Adrenal gland (tissue), 12 donors: Measurements from ENCODE around the gene SPRR1B. TPM values are rescaled to one million over a fixed set of nuclear protein-coding genes. Genes with fewer than 3 reads are reported as not detected.

ENCODE experiments used
- DNase-seq, 7 donors: peaks; one replicate each; pipeline ENCODE4 v3.0.0-alpha.2; 2019 to 2020
- H3K27ac ChIP-seq, 5 donors: fragments of 200-600 bp; sonication (generic) in 4 of 5; 1 replicate in 3 of 5; 2 replicates in 2 of 5; pipeline versions ENCODE4 v1.5.1 to v1.8.0; 2016 to 2020; ENCODE audit warnings: mild to moderate bottlenecking in 1 of 5
- H3K27me3 ChIP-seq: fragments of 200-600 bp; 2 replicates; pipeline ENCODE4 v1.8.0; 2021
- H3K36me3 ChIP-seq, 2 donors: fragments of 200-600 bp; replicated peaks in 1 of 2; 1 replicate in 1 of 2; 2 replicates in 1 of 2; pipeline versions ENCODE4 v1.5.1 to v1.8.0; 2018 to 2022
- H3K4me1 ChIP-seq, 2 donors: fragments of 200-600 bp; replicated peaks in 1 of 2; 1 replicate in 1 of 2; 2 replicates in 1 of 2; pipeline versions ENCODE4 v1.5.1 to v1.8.0; 2018 to 2021
- H3K4me3 ChIP-seq, 4 donors: fragments of 200-600 bp; sonication (generic) in 3 of 4; one replicate each; pipeline ENCODE4 v1.5.1; 2016 to 2018
- H3K9me3 ChIP-seq, 3 donors: fragments of 200-600 bp; sonication (generic) in 1 of 3; replicated peaks in 1 of 3; 1 replicate in 2 of 3; 2 replicates in 1 of 3; pipeline versions ENCODE4 v1.5.1 to v1.8.0; 2016 to 2021
- POLR2A ChIP-seq, 2 donors: fragments of 450-650 bp; IDR thresholded peaks; one replicate each; pipeline ENCODE4 v1.6.1; 2017; ENCODE audit warnings: antibody characterized with exemption in 2 of 2, mild to moderate bottlenecking in 2 of 2, moderate library complexity in 1 of 2
- WGBS, 4 donors: extraction: QIAGEN DNeasy Blood & Tissue Kit in 2 of 4; methylation state at CpG; one replicate each; pipeline versions ENCODE4 v1.1.5 to v1.1.7; 2013 to 2017; 5-methylcytosine and 5-hydroxymethylcytosine counted together
- intact Hi-C, 2 donors: fragments of 100-400 bp; cut with DNase I; formaldehyde crosslinking; loops; one replicate each; pipeline versions ENCODE4 v1.14.1 to v1.15.0; 2022 to 2023
- polyA plus RNA-seq, 3 donors: library from polyadenylated mRNA; stranded (reverse); fragments of 200-250 nt in 2 of 3; fragments of 350-450 nt in 1 of 3; fragmentation: Illumina TruSeq in 1 of 3; extraction: RNeasy Lipid Tissue Mini Kit (QIAGEN cat#74804) in 1 of 3; gene quantifications; one replicate each; pipeline ENCODE4 v1.2.3, GENCODE V29; 2013 to 2014
- total RNA-seq, 9 donors: library from RNA; depleted of rRNA in 4 of 9; stranded (reverse); fragments of >200 nt in 4 of 9; fragments of 120-200 nt in 1 of 9; fragmentation: NEBNext Ultra II Directional in 1 of 9; extraction: Animal tissue kit (Norgen Biotek cat#: 25700) in 1 of 9; gene quantifications; one replicate each; pipeline versions ENCODE4 v1.1.0 to v1.2.4, GENCODE V29; 2013 to 2023
- TF ChIP-seq, protein P1 (sequence below), 6 experiments: fragments of 450-650 bp in 4 of 6; fragments of 200-600 bp in 2 of 6; sonication (generic) in 1 of 6; IDR thresholded peaks; 1 replicate in 5 of 6; 2 replicates in 1 of 6; pipeline versions ENCODE4 v1.5.1 to v1.8.0; 2016 to 2021; ENCODE audit warnings: antibody characterized with exemption in 6 of 6, mild to moderate bottlenecking in 2 of 6, moderate library complexity in 1 of 6
- donor health status: healthy with polysubstance abuse.
- donor health status: Bipolar disorder and iron deficiency.
- donor health status: DM: yes; HTN: yes; CAD: no.
- donor health status: DM: no; HTN: no; CAD: no.
- donor health status: DM: no; HTN: no; CAD: no.
- donor health status: DM: yes; HTN: yes; CAD: no.

Gene SPRR1B
- total and polyA plus RNA-seq, 12 donors: 0.74 to 0.80 (median 0.74) TPM; not detected in 9

DNA sequence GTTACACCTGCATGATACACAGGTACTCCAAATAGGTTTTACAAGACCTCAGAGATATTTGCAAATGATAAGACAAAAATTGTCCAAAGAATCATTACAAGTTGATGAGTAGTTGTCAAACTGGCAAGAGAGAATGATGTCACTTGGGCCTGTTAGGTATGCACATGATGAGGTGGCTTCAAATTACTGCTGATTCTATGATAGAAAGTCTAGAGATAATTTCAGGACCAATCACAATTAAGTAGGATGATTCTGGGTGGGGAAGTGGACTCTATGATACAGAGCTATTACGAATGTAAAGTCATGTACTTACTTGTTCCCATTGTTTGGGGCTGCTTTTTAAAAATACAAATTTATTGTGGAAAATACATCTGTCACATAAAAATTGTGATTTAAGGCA, 5.2 kb upstream of the SPRR1B start:
- Histone ChIP-seq H3K4me1 (no peaks in the 10 kb centered on the region), H3K9me3 (no peaks in the 10 kb centered on the region), H3K27me3 (no peaks in the 10 kb centered on the region), H3K27ac (no peak overlapping the region), H3K4me3 (no peak overlapping the region), H3K36me3 (no peaks in the 10 kb centered on the region)
- no peak for TF ChIP-seq POLR2A (IDR thresholded peaks at IDR 0.05)
- WGBS, 4 donors: 68 to 90% (median 85%) methylated on average over 1 of the region's 1 CpG
- DNase-seq: no peak
- intact Hi-C loops: no loop called here

DNA sequence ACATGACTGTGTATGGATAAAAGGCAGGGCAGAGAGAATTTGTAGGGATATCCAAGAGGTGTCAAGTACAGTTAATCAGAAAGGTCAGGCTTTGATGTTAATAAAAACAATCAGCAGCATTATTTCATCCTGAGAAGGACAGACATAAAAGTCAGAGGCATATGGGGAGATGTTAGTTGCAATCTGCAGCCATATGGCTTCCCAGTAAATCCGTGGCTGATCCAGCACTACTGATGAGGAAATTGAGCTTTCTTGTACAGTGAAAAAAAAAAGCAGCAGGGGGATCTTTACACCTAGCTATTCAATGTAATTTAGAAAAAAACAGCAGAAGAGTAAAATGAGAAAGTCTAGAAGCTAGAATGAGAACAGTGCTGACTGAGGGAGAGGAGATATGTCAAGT, 2.2 kb upstream of the SPRR1B start:
- intact Hi-C loops: no loop called here
- Histone ChIP-seq H3K4me3 (no peak overlapping the region), H3K27ac (no peak overlapping the region), H3K36me3 (no peaks in the 10 kb centered on the region), H3K4me1 (no peaks in the 10 kb centered on the region), H3K9me3 (no peaks in the 10 kb centered on the region), H3K27me3 (no peaks in the 10 kb centered on the region)
- TF ChIP-seq, protein P1, sequence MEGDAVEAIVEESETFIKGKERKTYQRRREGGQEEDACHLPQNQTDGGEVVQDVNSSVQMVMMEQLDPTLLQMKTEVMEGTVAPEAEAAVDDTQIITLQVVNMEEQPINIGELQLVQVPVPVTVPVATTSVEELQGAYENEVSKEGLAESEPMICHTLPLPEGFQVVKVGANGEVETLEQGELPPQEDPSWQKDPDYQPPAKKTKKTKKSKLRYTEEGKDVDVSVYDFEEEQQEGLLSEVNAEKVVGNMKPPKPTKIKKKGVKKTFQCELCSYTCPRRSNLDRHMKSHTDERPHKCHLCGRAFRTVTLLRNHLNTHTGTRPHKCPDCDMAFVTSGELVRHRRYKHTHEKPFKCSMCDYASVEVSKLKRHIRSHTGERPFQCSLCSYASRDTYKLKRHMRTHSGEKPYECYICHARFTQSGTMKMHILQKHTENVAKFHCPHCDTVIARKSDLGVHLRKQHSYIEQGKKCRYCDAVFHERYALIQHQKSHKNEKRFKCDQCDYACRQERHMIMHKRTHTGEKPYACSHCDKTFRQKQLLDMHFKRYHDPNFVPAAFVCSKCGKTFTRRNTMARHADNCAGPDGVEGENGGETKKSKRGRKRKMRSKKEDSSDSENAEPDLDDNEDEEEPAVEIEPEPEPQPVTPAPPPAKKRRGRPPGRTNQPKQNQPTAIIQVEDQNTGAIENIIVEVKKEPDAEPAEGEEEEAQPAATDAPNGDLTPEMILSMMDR (IDR thresholded peaks at IDR 0.05): no peak
- no peak for TF ChIP-seq POLR2A (IDR thresholded peaks at IDR 0.05)
- WGBS, 4 donors: 54 to 80% (median 72%) methylated on average over 1 of the region's 1 CpG
- no peak for DNase-seq

DNA sequence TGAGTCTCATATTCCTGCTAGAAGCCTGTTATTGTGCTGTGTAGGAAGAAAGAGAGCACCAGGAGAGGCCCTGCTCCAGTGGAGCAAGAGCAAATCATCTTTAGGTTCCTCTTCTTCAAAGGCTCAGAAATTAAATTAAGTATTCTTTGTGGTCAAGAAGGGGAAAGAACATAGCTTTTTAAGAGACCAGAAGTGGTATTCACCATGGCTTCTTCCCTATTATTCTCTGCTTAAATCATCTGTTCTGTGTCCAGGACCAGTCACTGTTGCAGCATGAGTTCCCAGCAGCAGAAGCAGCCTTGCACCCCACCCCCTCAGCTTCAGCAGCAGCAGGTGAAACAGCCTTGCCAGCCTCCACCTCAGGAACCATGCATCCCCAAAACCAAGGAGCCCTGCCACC, 1.1 kb downstream of the SPRR1B start:
- Histone ChIP-seq H3K36me3 (no peaks in the 10 kb centered on the region), H3K27me3 (no peaks in the 10 kb centered on the region), H3K4me1 (no peaks in the 10 kb centered on the region), H3K27ac (no peak overlapping the region), H3K4me3 (no peak overlapping the region), H3K9me3 (no peaks in the 10 kb centered on the region)
- no peak for DNase-seq
- TF ChIP-seq, protein P1 (IDR thresholded peaks at IDR 0.05): no peak
- no peak for TF ChIP-seq POLR2A (IDR thresholded peaks at IDR 0.05)
- intact Hi-C loops: no loop called here

DNA sequence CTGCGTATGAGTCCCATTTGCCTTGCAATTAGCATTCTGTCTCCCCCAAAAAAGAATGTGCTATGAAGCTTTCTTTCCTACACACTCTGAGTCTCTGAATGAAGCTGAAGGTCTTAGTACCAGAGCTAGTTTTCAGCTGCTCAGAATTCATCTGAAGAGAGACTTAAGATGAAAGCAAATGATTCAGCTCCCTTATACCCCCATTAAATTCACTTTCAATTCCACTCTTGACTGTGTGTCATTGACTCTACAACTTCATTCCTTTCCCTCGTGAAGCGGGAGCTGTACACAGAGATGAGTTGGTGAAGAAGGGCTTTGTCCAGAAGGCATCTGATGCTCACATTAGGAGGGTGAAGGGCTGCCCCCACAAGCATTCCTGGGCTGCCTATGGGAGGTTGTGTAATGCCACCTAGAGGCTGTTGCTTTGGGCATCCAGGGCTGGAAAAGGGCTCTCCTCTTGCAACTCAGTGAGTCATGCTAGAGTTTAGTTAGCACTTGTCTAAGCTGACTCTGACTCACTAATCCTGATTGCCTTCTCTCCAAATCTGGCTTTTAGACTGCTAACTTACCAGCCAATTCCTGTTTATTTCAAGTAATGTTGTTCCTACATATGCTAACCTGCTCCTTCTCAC, 1.8 kb downstream of the SPRR1B start:
- peak in 6 of 7 donors; percentile 16 to 47 (median 42) for DNase-seq
- intact Hi-C loops: no loop called here
- Histone ChIP-seq H3K27ac (no peak overlapping the region), H3K4me1 (no peaks in the 10 kb centered on the region), H3K36me3 (no peaks in the 10 kb centered on the region), H3K4me3 (no peak overlapping the region), H3K9me3 (no peaks in the 10 kb centered on the region), H3K27me3 (no peaks in the 10 kb centered on the region)
- 32 to 56% (median 43%) methylated on average over 3 of the region's 3 CpGs for WGBS, 4 donors
- no peak for TF ChIP-seq POLR2A (IDR thresholded peaks at IDR 0.05)
- TF ChIP-seq, protein P1 (IDR thresholded peaks at IDR 0.05): peak in 3 of 6 experiments; percentile 11 to 26 (median 19)

DNA sequence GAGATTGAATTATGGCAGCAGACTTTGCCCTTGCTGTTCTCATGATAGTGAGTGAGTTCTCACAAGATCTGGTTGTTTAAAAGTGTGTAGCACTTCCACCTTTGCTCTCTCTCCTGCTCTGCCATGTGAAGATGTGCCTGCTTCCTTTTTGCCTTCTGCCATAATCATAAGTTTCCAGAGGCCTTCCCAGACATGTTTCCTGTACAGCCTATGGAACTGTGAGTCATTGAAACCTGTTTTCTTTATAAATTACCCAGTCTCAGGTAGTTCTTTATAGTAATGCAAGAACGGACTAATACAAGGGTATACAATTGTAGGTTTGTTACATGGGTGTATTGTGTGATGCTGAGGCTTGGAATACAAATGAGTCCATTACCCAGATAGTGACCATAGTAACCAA, 4.2 kb downstream of the SPRR1B start:
- Histone ChIP-seq H3K4me3 (no peak overlapping the region), H3K36me3 (no peaks in the 10 kb centered on the region), H3K27ac (no peak overlapping the region), H3K9me3 (no peaks in the 10 kb centered on the region), H3K4me1 (no peaks in the 10 kb centered on the region), H3K27me3 (no peaks in the 10 kb centered on the region)
- intact Hi-C loops: no loop called here
- TF ChIP-seq, protein P1 (IDR thresholded peaks at IDR 0.05): no peak
- WGBS, 4 donors: 81 to 87% (median 86%) methylated on average over 1 of the region's 1 CpG
- no peak for DNase-seq
